Lung (tissue), 12 donors: ENCODE results near the gene LRRTM4. TPM values are rescaled to one million over a fixed set of nuclear protein-coding genes. Genes with fewer than 3 reads are reported as not detected.

Experiments
- ATAC-seq: fragments of 200-7000 bp; cut with Tn5 transposase; one replicate; pipeline ENCODE4 v1.9.1; 2020; ENCODE audit warnings: moderate number of reproducible peaks; ENCODE audit not compliant: insufficient read depth, low FRiP score
- DNase-seq, 3 donors: peaks; one replicate each; pipeline ENCODE4 v3.0.0-alpha.2; 2013 to 2017
- H3K27ac ChIP-seq, 2 donors: one replicate each; pipeline ENCODE4 v1.5.1; 2013; ENCODE audit warnings: mild to moderate bottlenecking in 2 of 2, moderate library complexity in 2 of 2, control low read depth in 1 of 2, inconsistent platforms in 1 of 2, low read depth in 1 of 2, low read length in 1 of 2
- H3K27me3 ChIP-seq, 3 donors: one replicate each; pipeline ENCODE4 v1.5.1; 2013; ENCODE audit warnings: low read length in 2 of 3; ENCODE audit not compliant: control insufficient read depth in 3 of 3, insufficient read depth in 3 of 3
- H3K36me3 ChIP-seq, 4 donors: one replicate each; pipeline ENCODE4 v1.5.1; 2013; ENCODE audit warnings: low read length in 4 of 4, mild to moderate bottlenecking in 1 of 4, moderate library complexity in 1 of 4; ENCODE audit not compliant: control insufficient read depth in 4 of 4, insufficient read depth in 4 of 4
- H3K4me1 ChIP-seq, 5 donors: one replicate each; pipeline ENCODE4 v1.5.1; 2013; ENCODE audit warnings: low read length in 5 of 5, mild to moderate bottlenecking in 2 of 5, moderate library complexity in 1 of 5; ENCODE audit not compliant: control insufficient read depth in 5 of 5, insufficient read depth in 5 of 5
- H3K4me3 ChIP-seq: one replicate; pipeline ENCODE4 v1.5.1; 2013; ENCODE audit warnings: mild to moderate bottlenecking, control low read depth, moderate library complexity
- H3K9ac ChIP-seq, 2 donors: one replicate each; pipeline ENCODE4 v1.5.1; 2013; ENCODE audit warnings: low read length in 2 of 2, control low read depth in 1 of 2; ENCODE audit not compliant: insufficient read depth in 1 of 2
- H3K9me3 ChIP-seq, 4 donors: one replicate each; pipeline ENCODE4 v1.5.1; 2013; ENCODE audit warnings: low read length in 3 of 4, mild to moderate bottlenecking in 1 of 4, moderate library complexity in 1 of 4; ENCODE audit not compliant: control insufficient read depth in 4 of 4, insufficient read depth in 3 of 4
- WGBS, 2 donors: extraction: QIAGEN DNeasy Blood & Tissue Kit; methylation state at CpG; one replicate each; pipeline ENCODE4 v1.1.7; 2013; 5-methylcytosine and 5-hydroxymethylcytosine counted together
- polyA plus RNA-seq, 2 donors: library from polyadenylated mRNA; stranded (reverse); fragments of 200-250 nt; gene quantifications; one replicate each; pipeline ENCODE4 v1.2.1, GENCODE V29; 2013
- total RNA-seq, 2 donors: library from RNA; depleted of rRNA in 1 of 2; stranded (reverse); fragments of >200 nt in 1 of 2; gene quantifications; one replicate each; pipeline ENCODE4 v1.2.1, GENCODE V29; 2014 to 2021
- TF ChIP-seq, protein P1 (sequence below): IDR thresholded peaks from 2 replicates; pipeline ENCODE4 v1.5.1; 2012; ENCODE audit warnings: mild to moderate bottlenecking; ENCODE audit errors: control extremely low read depth, extremely low read depth
- donor health status: control.
- donor health status: control.
- donor health status: Bipolar disorder and iron deficiency.
- donor health status: healthy.
- donor health status: DM: yes; HTN: yes; CAD: no.

LRRTM4 gene
- total and polyA plus RNA-seq, 4 donors = 0.08 to 9.2 (median 1.2) TPM; not detected in 1

DNA sequence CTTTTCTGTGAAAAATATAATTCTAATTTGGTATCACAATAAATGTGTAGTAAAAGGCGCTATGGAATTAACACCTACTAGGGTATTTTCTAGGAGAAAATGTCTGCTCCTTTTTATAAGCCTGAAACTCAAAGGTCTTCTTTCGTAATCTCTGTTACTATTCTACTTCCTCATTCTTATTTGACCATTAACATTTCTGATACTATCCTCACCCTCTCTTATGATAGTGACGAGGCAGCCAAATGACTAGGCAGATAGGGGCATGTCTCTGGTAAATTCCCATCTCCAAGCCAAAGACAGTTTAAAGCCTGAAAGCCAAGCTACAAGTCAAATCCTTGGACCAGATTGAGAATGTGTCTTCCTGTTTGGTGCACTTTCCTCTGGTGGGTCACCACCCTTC, 251.7 kb downstream of the LRRTM4 start:
- WGBS, 2 donors = 76 to 80% methylated on average over 3 of the region's 3 CpGs
- no peaks in the 10 kb centered on the region for H3K36me3 ChIP-seq
- no peaks in the 10 kb centered on the region for H3K27me3 ChIP-seq
- no peak overlapping the region for H3K27ac ChIP-seq
- H3K4me1 ChIP-seq = peaks cover 0 to 2% (median 0%) of the 10 kb centered on the region in 5 donors
- H3K4me3 ChIP-seq = no peak overlapping the region
- peaks cover 0 to 3% (median 0%) of the 10 kb centered on the region in 4 donors for H3K9me3 ChIP-seq
- no peak overlapping the region for H3K9ac ChIP-seq
- TF ChIP-seq, protein P1, sequence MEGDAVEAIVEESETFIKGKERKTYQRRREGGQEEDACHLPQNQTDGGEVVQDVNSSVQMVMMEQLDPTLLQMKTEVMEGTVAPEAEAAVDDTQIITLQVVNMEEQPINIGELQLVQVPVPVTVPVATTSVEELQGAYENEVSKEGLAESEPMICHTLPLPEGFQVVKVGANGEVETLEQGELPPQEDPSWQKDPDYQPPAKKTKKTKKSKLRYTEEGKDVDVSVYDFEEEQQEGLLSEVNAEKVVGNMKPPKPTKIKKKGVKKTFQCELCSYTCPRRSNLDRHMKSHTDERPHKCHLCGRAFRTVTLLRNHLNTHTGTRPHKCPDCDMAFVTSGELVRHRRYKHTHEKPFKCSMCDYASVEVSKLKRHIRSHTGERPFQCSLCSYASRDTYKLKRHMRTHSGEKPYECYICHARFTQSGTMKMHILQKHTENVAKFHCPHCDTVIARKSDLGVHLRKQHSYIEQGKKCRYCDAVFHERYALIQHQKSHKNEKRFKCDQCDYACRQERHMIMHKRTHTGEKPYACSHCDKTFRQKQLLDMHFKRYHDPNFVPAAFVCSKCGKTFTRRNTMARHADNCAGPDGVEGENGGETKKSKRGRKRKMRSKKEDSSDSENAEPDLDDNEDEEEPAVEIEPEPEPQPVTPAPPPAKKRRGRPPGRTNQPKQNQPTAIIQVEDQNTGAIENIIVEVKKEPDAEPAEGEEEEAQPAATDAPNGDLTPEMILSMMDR = no peak
- DNase-seq (no peak), ATAC-seq (no peak)

DNA sequence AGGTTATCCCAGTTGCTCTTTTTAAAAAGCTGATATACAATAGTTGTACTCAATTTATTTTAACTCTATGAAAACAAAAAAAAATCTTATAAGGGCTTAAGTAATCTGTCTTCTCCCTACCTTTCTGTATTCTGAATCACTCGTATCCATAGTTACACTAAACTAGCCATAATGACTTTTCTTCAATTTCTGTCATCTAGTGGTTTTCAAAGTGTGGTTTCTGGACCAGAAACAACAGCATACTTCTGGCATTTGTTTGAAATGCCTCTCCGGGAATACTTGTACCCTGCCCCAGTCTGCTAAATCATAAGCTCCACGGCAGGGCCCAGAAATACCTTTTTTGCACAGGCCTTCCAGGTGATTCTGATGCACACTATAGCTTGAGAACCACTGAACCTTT, 253.6 kb downstream of the LRRTM4 start:
- DNase-seq (no peak), ATAC-seq (no peak)
- Histone ChIP-seq H3K9ac (no peak overlapping the region), H3K4me3 (no peak overlapping the region), H3K27me3 (no peaks in the 10 kb centered on the region), H3K9me3 (peaks cover 0 to 3% (median 0%) of the 10 kb centered on the region in 4 donors), H3K27ac (no peak overlapping the region), H3K36me3 (no peaks in the 10 kb centered on the region), H3K4me1 (peaks cover 0 to 2% (median 0%) of the 10 kb centered on the region in 5 donors)
- TF ChIP-seq, protein P1 = no peak
- 79 to 84% methylated on average over 3 of the region's 3 CpGs for WGBS, 2 donors

DNA sequence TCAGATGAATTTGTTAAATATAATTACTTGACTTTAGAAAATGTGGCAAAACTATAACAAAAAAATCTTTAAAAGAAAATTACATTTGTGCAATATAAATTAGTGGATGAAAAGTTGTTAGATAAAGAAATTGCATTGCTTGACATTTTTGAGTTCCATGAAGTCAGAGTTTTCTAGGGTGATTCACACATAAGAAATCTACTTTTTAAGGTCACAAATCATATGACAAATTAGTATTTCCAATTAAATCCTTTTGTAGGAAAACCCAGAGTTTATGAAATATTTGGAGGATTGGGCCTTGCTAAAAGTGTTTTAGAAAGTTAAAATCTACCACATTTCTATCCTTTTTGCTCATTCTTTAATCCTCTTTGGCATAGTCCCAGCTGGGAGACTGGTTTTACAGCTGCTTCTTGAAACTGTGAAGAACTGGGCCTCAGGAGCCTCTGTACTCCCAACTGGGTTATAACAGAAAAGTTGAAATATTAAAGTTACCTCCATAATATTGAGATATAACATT, 289.2 kb downstream of the LRRTM4 start:
- ATAC-seq (no peak), DNase-seq (peak in 1 of 3 donors; percentile 13)
- Histone ChIP-seq H3K36me3 (no peaks in the 10 kb centered on the region), H3K27me3 (no peaks in the 10 kb centered on the region), H3K27ac (no peak overlapping the region), H3K4me3 (no peak overlapping the region), H3K4me1 (peaks cover 0 to 10% (median 0%) of the 10 kb centered on the region in 5 donors), H3K9ac (no peak overlapping the region), H3K9me3 (no peaks in the 10 kb centered on the region)
- TF ChIP-seq, protein P1 = no peak

DNA sequence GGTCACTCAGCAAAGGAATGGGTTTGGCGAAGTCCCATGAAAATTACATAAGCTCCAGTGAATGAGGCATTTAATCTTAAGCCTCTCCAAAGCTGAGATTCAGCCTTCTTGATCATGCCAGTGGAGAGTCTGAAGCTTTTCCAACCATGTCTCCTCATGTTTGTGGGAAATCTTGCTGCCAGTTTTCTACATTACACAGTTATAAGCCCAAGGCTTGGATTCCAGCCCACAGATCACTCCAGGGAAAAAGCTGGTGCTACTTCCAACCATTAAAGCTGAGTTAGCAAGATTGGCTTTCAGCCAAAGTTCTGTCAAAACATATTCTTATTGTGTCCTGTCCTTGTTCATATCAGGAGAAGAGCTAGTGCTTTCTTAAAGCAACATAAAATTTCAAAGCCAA, 293.8 kb downstream of the LRRTM4 start:
- no peaks in the 10 kb centered on the region for H3K9me3 ChIP-seq
- H3K27me3 ChIP-seq = no peaks in the 10 kb centered on the region
- peaks cover 0 to 10% (median 0%) of the 10 kb centered on the region in 5 donors for H3K4me1 ChIP-seq
- DNase-seq (peak; percentile 50 to 85 (median 84)), ATAC-seq (no peak)
- 72 to 77% methylated on average over 1 of the region's 1 CpG for WGBS, 2 donors
- H3K4me3 ChIP-seq = no peak overlapping the region
- no peak overlapping the region for H3K27ac ChIP-seq
- H3K36me3 ChIP-seq = no peaks in the 10 kb centered on the region
- H3K9ac ChIP-seq = no peak overlapping the region
- TF ChIP-seq, protein P1 = no peak
